Endothelial cell (in vitro differentiated cells): ENCODE results near the gene ABLIM2. TPM values are rescaled to one million over a fixed set of nuclear protein-coding genes. Genes with fewer than 3 reads are reported as not detected.

Source experiments
- DNase-seq: peaks from one replicate; pipeline ENCODE4 v3.0.0; 2021; ENCODE audit warnings: low spot score
- H3K27ac Mint-ChIP-seq: one replicate; pipeline ENCODE4 v1.8.0; 2021; ENCODE audit warnings: mixed read lengths, inconsistent platforms; ENCODE audit not compliant: unreplicated experiment
- H3K27me3 Mint-ChIP-seq: one replicate; pipeline ENCODE4 v1.8.0; 2021; ENCODE audit warnings: mild to moderate bottlenecking, moderate library complexity, mixed read lengths, inconsistent platforms; ENCODE audit not compliant: unreplicated experiment
- H3K36me3 Mint-ChIP-seq: one replicate; pipeline ENCODE4 v1.8.0; 2021; ENCODE audit warnings: mild to moderate bottlenecking, low read depth, mixed read lengths, inconsistent platforms; ENCODE audit not compliant: unreplicated experiment
- H3K4me1 Mint-ChIP-seq: one replicate; pipeline ENCODE4 v1.8.0; 2021; ENCODE audit warnings: mild to moderate bottlenecking, mixed read lengths, inconsistent platforms; ENCODE audit not compliant: unreplicated experiment
- H3K4me3 Mint-ChIP-seq: one replicate; pipeline ENCODE4 v1.8.0; 2021; ENCODE audit warnings: mild to moderate bottlenecking, mixed read lengths, inconsistent platforms; ENCODE audit not compliant: unreplicated experiment
- H3K9me3 Mint-ChIP-seq: one replicate; pipeline ENCODE4 v1.8.0; 2021; ENCODE audit warnings: mixed read lengths, inconsistent platforms; ENCODE audit not compliant: unreplicated experiment
- total RNA-seq: library from RNA; stranded (reverse); fragmentation: NEBNext Ultra II Directional; extraction: Animal tissue kit (Norgen Biotek cat#: 25700); gene quantifications from one replicate; pipeline ENCODE4 v1.2.1, GENCODE V29; 2021; ENCODE audit not compliant: unreplicated experiment
- TF ChIP-seq, protein P1 (sequence below): fragments of 200-600 bp; sonication (generic); IDR thresholded peaks from one replicate; pipeline ENCODE4 v1.5.0; 2021; ENCODE audit warnings: antibody characterized with exemption; ENCODE audit not compliant: unreplicated experiment

The ABLIM2 gene
- total RNA-seq, 1 donor from 2014 or later: 0.74 TPM

DNA sequence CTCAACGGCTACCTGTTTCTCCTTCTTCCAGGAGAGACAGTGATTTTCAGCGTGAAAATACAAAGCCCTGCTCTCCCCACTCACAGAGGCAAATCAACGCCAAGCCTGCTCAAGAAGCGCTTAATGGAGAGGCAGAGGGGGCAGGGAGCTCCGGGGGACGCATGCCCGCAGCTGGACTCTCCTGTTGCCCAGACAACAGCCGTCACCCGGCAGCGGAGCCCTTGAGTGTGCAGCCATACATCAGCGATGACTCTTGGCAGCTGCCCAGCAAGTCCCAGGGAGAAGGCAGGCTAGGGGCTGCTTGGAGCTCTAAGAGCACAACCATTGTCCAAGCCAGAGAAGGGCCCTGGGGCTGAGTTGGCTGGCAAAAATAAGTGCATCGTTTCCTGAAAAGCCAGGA, 148.0 kb downstream of the ABLIM2 start:
- no peaks in the 10 kb centered on the region for H3K36me3 Mint-ChIP-seq
- DNase-seq: no peak
- H3K27me3 Mint-ChIP-seq: peaks cover 9% of the 10 kb centered on the region
- H3K9me3 Mint-ChIP-seq: no peaks in the 10 kb centered on the region
- H3K4me3 Mint-ChIP-seq: no peak overlapping the region
- TF ChIP-seq, protein P1, sequence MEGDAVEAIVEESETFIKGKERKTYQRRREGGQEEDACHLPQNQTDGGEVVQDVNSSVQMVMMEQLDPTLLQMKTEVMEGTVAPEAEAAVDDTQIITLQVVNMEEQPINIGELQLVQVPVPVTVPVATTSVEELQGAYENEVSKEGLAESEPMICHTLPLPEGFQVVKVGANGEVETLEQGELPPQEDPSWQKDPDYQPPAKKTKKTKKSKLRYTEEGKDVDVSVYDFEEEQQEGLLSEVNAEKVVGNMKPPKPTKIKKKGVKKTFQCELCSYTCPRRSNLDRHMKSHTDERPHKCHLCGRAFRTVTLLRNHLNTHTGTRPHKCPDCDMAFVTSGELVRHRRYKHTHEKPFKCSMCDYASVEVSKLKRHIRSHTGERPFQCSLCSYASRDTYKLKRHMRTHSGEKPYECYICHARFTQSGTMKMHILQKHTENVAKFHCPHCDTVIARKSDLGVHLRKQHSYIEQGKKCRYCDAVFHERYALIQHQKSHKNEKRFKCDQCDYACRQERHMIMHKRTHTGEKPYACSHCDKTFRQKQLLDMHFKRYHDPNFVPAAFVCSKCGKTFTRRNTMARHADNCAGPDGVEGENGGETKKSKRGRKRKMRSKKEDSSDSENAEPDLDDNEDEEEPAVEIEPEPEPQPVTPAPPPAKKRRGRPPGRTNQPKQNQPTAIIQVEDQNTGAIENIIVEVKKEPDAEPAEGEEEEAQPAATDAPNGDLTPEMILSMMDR: no peak
- H3K4me1 Mint-ChIP-seq: no peaks in the 10 kb centered on the region
- H3K27ac Mint-ChIP-seq: no peak overlapping the region

DNA sequence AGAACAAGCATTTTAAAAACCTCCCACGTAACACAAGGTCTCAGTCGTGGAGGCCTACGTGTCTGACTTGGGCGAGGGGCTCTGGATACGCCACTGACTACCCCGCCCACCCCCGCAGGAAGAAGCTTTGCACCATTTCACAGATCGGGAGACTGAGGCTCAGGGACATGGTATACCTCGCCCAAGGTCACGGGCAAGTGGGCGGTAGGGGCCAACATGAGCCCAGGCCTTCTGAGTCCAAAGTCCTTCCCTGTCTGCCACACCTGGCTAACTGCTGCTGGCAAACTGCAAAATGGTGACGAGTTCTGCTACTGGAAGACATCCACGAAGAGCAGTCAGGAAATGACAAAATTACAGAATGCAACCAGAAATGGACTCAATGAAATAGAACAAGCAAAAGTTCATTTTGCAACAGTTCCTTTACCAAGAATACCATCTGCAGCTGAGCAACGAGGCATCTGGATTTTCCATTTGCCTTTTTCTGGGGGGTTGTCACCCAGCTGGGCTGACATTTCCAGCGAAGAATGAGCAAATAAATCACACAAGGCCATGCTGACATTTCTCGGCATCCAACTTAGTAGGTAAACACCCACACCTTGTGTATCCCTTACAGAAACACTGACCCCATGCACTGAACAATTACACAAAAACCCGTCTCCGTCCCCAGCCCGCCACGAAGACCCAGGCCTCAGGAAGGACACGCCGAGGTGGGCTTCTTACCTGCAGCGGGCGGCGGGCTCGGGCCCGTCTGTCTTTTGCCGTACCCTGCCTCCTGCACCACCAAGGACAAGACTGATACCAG, 148.7 kb downstream of the ABLIM2 start:
- TF ChIP-seq, protein P1: no peak
- Mint-ChIP-seq H3K4me1 (no peaks in the 10 kb centered on the region), H3K27me3 (peaks cover 11% of the 10 kb centered on the region), H3K36me3 (no peaks in the 10 kb centered on the region), H3K4me3 (no peak overlapping the region), H3K27ac (no peak overlapping the region), H3K9me3 (no peaks in the 10 kb centered on the region)
- no peak for DNase-seq

DNA sequence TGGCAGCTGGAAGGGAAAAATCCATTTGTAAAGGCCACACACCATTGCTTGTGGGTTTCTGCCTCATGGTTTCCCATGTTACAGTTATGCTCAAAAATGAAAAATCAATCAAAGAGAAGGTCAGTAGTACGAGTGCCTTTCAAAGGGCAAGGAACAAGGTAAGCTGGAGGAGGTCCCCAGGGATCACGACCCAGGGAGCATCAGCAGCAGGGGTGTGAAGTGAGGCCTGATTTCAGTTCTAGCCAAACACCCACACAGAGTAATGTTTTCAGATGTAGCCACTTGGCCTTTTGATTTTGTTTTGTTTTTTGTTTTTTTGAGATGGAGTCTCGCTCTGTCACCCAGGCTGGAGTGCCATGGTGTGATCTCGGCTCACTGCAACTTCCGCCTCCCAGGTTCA, 149.5 kb downstream of the ABLIM2 start:
- H3K4me1 Mint-ChIP-seq: no peaks in the 10 kb centered on the region
- no peak for DNase-seq
- H3K36me3 Mint-ChIP-seq: no peaks in the 10 kb centered on the region
- no peak overlapping the region for H3K4me3 Mint-ChIP-seq
- H3K9me3 Mint-ChIP-seq: no peaks in the 10 kb centered on the region
- H3K27me3 Mint-ChIP-seq: peaks cover 11% of the 10 kb centered on the region
- no peak overlapping the region for H3K27ac Mint-ChIP-seq
- TF ChIP-seq, protein P1: no peak

DNA sequence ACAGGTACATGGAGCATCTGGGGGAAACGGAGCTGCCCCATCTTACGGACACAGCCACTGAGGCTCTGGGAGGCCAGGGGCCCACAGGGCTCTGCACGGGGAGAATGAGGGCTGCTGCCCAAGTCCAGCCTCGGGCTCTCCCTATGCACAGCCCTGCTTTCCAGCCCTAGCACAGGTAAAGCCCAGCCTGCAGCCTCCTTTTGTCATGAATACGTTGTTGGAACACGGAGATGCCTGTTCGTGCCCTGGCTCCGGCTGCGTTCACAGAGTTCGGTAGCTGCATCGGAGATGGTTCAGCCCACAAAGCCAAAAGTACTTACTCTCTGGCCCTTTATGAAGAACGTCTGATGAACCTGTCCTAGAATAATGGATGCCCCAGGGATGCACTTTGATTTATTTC, 150.2 kb downstream of the ABLIM2 start:
- Mint-ChIP-seq H3K4me1 (no peaks in the 10 kb centered on the region), H3K4me3 (no peak overlapping the region), H3K27me3 (peaks cover 11% of the 10 kb centered on the region), H3K9me3 (no peaks in the 10 kb centered on the region), H3K36me3 (no peaks in the 10 kb centered on the region), H3K27ac (no peak overlapping the region)
- DNase-seq: no peak
- TF ChIP-seq, protein P1: no peak

DNA sequence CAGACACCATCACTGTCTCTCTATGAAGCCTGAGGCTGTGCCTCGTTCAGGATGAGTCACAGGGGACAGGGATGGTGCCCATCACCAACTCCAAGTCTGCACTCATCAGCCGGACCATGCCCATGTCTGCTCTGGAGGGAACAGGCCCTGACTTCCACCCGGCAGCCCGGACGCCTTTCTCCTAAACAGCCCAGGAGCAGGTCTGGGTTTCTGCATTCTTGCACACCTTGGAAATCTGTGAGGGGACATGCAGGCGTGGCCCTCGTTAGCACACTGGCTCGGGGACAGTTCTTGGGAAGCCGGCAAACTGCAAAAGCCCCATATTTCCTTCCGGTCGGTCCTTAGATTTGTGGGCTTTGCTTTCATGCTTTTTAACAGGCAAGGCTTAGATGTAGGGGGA, 151.0 kb downstream of the ABLIM2 start:
- TF ChIP-seq, protein P1: no peak
- H3K9me3 Mint-ChIP-seq: no peaks in the 10 kb centered on the region

More for the DNA sequence above, 151.0 kb downstream of the ABLIM2 start:
- Mint-ChIP-seq H3K27me3 (peaks cover 12% of the 10 kb centered on the region), H3K27ac (no peak overlapping the region), H3K4me3 (no peak overlapping the region), H3K36me3 (no peaks in the 10 kb centered on the region), H3K4me1 (peaks cover 3% of the 10 kb centered on the region)
- DNase-seq: no peak
